ENCODE measurements around the gene CDH22.

The CDH22 gene

DNA sequence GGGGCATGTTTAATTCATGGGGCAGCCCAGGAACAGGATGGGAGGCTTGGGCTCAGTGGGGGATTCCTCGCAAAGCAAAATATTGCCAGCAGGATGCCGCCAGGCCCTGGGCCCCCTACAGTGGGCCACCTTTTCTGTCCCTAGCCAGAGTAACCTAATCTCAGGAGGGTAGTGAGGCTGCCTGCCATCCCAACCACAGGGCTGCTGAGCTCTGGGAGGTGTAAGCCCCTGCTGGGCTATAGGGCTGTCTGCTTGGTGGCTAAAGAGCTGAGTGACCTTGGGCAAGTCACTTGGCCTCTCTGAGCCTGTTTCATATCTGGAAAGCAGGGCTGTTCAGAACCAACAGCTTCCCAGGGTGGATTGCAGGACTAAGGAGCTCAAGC, 35.7 kb upstream of the CDH22 start:
- TF ChIP-seq, protein P1, sequence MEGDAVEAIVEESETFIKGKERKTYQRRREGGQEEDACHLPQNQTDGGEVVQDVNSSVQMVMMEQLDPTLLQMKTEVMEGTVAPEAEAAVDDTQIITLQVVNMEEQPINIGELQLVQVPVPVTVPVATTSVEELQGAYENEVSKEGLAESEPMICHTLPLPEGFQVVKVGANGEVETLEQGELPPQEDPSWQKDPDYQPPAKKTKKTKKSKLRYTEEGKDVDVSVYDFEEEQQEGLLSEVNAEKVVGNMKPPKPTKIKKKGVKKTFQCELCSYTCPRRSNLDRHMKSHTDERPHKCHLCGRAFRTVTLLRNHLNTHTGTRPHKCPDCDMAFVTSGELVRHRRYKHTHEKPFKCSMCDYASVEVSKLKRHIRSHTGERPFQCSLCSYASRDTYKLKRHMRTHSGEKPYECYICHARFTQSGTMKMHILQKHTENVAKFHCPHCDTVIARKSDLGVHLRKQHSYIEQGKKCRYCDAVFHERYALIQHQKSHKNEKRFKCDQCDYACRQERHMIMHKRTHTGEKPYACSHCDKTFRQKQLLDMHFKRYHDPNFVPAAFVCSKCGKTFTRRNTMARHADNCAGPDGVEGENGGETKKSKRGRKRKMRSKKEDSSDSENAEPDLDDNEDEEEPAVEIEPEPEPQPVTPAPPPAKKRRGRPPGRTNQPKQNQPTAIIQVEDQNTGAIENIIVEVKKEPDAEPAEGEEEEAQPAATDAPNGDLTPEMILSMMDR (conservative IDR thresholded peaks at IDR 0.05; ENCODE audit: low read depth): no peak
- ChIA-PET POLR2A (ENCODE audit: low non-redundant PET) (no interaction called here), CTCF (no interaction called here)
- no peak overlapping the region for H3K27ac ChIP-seq
- DNase-seq (ENCODE audit: low spot score): no peak

DNA sequence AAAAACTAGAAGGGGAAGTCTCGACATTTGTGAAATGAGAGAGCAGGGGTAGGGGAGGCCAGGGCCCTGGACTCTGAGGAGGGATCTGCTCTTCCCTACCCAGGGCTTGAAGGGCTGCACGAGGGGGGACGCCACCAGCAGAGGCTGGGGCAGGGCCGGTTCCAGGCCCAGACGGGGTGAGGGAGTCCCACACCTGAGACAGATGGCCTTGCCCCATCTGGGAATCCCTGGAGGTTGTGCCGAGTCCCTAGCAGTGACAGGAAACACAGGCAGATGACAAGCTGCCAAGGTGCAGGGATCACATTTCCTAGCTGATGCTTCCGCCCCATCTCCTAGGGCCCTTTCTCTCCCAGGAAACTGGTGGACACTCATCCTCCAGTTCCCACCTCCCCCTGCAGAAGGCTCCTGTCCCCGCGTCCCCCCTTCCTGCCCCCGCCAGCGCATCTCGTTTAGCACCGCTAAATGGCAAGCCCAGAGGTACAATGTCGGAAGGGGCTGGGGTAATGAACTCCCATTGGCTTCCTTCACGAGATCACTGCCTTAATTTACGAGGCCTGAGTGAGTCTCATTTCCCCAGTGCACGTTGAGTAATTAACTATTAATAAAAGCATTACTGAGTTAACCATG, 35.2 kb upstream of the CDH22 start:
- DNase-seq (ENCODE audit: low spot score): no peak
- CTCF ChIA-PET: interaction anchor here (0.5 to 0.6 kb wide), 2 partner anchors 35 to 1428 kb away, joined by 3 to 4 read pairs; partner anchors contain the start of gene CDH22

DNA sequence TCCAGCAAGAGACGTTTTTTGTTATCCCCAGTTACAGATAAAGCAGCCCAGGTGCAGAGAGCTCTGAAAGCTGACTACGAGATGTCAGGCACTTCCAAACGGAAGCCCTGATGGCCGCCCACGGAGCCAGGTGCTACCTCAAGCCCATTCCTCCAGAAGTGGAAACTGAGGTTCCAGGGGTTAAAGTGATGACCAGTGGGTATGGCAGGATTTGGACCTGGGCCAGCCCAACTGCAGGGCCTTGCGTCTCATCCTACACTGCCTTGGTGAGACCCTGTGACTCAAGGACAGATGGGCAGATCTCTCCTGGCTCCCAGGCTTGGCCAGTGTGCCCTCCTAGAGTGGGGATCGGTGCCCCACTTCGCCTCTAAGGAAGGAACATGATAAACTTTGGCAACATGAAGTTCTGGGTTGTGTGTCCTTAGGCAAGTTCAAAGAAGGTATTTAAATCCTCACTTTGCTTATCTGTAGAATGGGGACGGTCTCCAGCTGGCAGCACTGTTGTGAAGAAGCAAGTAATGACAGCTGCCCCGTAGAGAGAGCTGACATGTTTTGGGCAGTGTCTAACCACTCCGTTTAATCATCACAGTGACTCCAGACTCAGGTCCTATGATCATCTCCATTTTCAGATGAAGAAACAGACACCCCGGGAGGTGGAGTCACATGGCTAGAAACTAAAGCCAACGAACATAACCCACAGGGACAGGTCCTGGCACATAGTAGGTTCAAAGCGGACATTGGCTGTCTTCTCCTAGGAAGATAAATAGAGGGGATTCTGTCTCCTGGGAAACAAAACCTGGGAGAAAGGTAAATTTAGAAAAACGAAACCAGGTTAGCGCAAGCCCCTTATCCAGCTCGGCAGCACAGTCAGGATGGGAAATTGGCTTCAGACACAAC, 34.4 kb upstream of the CDH22 start:
- TF ChIP-seq, protein P1 (conservative IDR thresholded peaks at IDR 0.05; ENCODE audit: low read depth): no peak
- CTCF ChIA-PET: interaction anchor here (0.5 to 0.7 kb wide), 4 partner anchors 12 to 1429 kb away, joined by 3 to 4 read pairs (median 3); partner anchors contain the start of gene CDH22
- POLR2A ChIA-PET (ENCODE audit: low non-redundant PET): no interaction called here
- no peak overlapping the region for H3K27ac ChIP-seq
- no peak for DNase-seq (ENCODE audit: low spot score)

More for the DNA sequence above, 35.2 kb upstream of the CDH22 start:
- H3K27ac ChIP-seq: no peak overlapping the region
- TF ChIP-seq, protein P1 (conservative IDR thresholded peaks at IDR 0.05; ENCODE audit: low read depth): no peak
- POLR2A ChIA-PET (ENCODE audit: low non-redundant PET): no interaction called here

DNA sequence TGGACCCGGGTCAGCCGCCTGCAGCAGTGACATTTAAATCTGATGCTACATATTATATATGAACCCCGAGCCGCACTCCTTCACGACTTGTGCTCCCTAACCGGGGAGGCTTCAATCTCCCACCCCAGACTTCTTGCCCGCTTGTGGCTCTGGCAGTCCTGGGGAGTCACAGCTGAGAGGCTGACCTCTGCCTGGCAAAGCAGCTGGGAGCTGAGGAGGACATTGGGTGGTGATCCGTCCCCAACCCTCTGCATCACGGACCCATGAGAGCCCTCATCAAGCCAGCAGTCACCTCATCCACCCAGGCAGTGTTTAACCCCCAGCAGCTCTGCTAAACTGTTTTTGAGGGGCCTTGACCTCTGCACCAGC, 33.7 kb upstream of the CDH22 start:
- no peak for DNase-seq (ENCODE audit: low spot score)
- POLR2A ChIA-PET (ENCODE audit: low non-redundant PET): no interaction called here
- CTCF ChIA-PET: interaction anchor here (0.6 to 1.7 kb wide), 3 partner anchors 12 to 209 kb away, joined by 3 to 5 read pairs (median 3); no protein-coding TSS in a partner anchor
- no peak overlapping the region for H3K27ac ChIP-seq
- TF ChIP-seq, protein P1 (conservative IDR thresholded peaks at IDR 0.05; ENCODE audit: low read depth): no peak

DNA sequence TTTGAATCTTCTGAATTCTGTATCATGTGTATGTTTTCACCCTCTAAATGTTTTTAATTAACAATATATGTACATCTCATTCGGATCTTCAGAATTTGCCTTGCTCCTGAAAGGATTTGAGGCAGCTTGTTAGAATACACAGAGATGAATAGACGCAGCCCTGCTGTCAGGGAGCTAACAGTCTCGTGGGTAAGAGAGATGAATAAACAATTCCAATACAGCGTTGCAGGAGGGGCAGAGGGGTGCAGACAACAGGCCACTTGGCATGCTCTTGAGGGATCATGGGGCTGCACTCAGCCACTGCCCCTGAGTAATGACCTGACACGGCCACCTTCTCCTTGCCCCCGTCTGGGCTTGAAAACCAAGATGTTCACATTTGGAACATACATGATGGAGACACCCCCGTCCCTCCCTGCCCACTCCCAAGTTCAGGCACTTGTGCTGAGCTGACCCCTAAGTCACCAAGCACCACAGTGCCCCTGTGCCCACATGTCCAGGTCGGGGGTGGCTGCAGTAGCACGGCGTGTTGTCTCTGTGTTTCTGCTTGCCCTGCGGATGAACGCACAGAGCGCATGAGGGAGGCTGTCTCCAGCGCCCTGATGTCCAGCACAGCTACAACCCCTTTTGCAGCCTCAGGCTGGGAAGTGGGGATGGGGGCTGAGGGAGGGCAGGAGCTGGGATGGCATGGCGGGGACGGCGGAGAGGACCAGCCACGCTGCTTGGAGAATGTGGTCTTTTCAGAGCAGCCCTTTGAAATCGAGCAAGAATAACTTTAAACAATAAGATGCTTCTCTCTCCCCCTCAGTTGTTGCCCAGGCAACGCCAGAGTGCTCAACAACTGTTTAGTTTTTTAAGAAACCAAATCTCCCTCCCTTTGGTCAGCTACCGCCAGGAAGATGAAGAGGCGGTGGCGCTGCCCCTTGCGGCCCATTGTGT, 33.0 kb upstream of the CDH22 start:
- CTCF ChIA-PET: interaction anchor here (0.6 to 1.7 kb wide), 2 partner anchors 35 to 208 kb away, joined by 3 to 5 read pairs; no protein-coding TSS in a partner anchor
- POLR2A ChIA-PET (ENCODE audit: low non-redundant PET): no interaction called here
- TF ChIP-seq, protein P1 (conservative IDR thresholded peaks at IDR 0.05; ENCODE audit: low read depth): no peak
- no peak overlapping the region for H3K27ac ChIP-seq
- no peak for DNase-seq (ENCODE audit: low spot score)
